Gastrocnemius medialis (tissue), 4 donors: ENCODE results near the gene GRIFIN.

Experiments
- CTCF ChIP-seq, 5 experiments: fragments of 450-650 bp in 3 of 5; fragments of 200-600 bp in 2 of 5; sonication (generic) in 2 of 5; IDR thresholded peaks in 4 of 5; conservative IDR thresholded peaks in 1 of 5; 1 replicate in 4 of 5; 2 replicates in 1 of 5; pipeline ENCODE4 v1.5.1; 2016 to 2019; ENCODE audit warnings: antibody characterized with exemption in 5 of 5, mild to moderate bottlenecking in 3 of 5, moderate library complexity in 3 of 5
- POLR2A ChIP-seq, 2 donors: fragments of 450-650 bp; IDR thresholded peaks; one replicate each; pipeline ENCODE4 v1.6.1; 2017; ENCODE audit warnings: antibody characterized with exemption in 2 of 2, mild to moderate bottlenecking in 2 of 2, moderate library complexity in 2 of 2

- TF ChIP-seq CTCF (IDR thresholded peaks at IDR 0.05 in 4 of 5, conservative IDR thresholded peaks at IDR 0.05 in 1 of 5) (no peak), POLR2A (IDR thresholded peaks at IDR 0.05) (no peak)
Measured at GRCh38 chr7:2446676-2447075, 29.5 kb downstream of the GRIFIN start.
